ENCODE data around the gene PUSL1.

Gene PUSL1

GRCh38 chr1:1295154-1295923, 13.1 kb upstream of the PUSL1 start:
- DNase-seq (ENCODE audit: low spot score), result no peak

GRCh38 chr1:1296070-1297061, 12.0 kb upstream of the PUSL1 start:
- DNase-seq (ENCODE audit: low spot score), result no peak

GRCh38 chr1:1297802-1298424, 10.5 kb upstream of the PUSL1 start:
- DNase-seq (ENCODE audit: low spot score), result no peak

- peak; percentile 95 for DNase-seq (ENCODE audit: low spot score)
These were observed 9.3 kb upstream of the PUSL1 start for GRCh38 chr1:1298861-1299685.

GRCh38 chr1:1299686-1300351, 8.6 kb upstream of the PUSL1 start:
- DNase-seq (ENCODE audit: low spot score), result no peak

GRCh38 chr1:1300352-1300739, 8.1 kb upstream of the PUSL1 start:
- no peak for DNase-seq (ENCODE audit: low spot score)

GRCh38 chr1:1302006-1302430, 6.4 kb upstream of the PUSL1 start:
- no peak for DNase-seq (ENCODE audit: low spot score)

- DNase-seq (ENCODE audit: low spot score), result no peak
These were observed 5.4 kb upstream of the PUSL1 start for GRCh38 chr1:1302951-1303509.

- DNase-seq (ENCODE audit: low spot score), result no peak
These were observed 4.7 kb upstream of the PUSL1 start for GRCh38 chr1:1303736-1304135.

GRCh38 chr1:1304331-1305299, 3.8 kb upstream of the PUSL1 start:
- peak; percentile 92 for DNase-seq (ENCODE audit: low spot score)

- peak; percentile 42 for DNase-seq (ENCODE audit: low spot score)
These were observed 2.9 kb upstream of the PUSL1 start for GRCh38 chr1:1305300-1306069.

- no peak for DNase-seq (ENCODE audit: low spot score)
These were observed 2.2 kb upstream of the PUSL1 start for GRCh38 chr1:1306070-1306660.

GRCh38 chr1:1306661-1307260, 1.6 kb upstream of the PUSL1 start:
- peak; percentile 29 for DNase-seq (ENCODE audit: low spot score)

GRCh38 chr1:1307261-1307922, 1.0 kb upstream of the PUSL1 start:
- DNase-seq (ENCODE audit: low spot score), result no peak

- no peak for DNase-seq (ENCODE audit: low spot score)
These were observed 406 bp downstream of the PUSL1 start for GRCh38 chr1:1308756-1309250.

- no peak for DNase-seq (ENCODE audit: low spot score)
These were observed 1.1 kb downstream of the PUSL1 start for GRCh38 chr1:1309251-1310108.
